ENCODE data around the gene NOTCH4.
A peak's percentile ranks its signal among the peaks of the same experiment; 100 is the strongest.

NOTCH4 gene

GRCh38 chr6:32239462-32239861 lies 15.6 kb upstream of the NOTCH4 start:
- TF ChIP-seq CEBPB (IDR thresholded peaks at IDR 0.05) (no peak), TAF1 (IDR thresholded peaks at IDR 0.05; ENCODE audit: low read depth) (no peak), NFIC (IDR thresholded peaks at IDR 0.05) (no peak), FOXM1 (IDR thresholded peaks at IDR 0.05; ENCODE audit: borderline replicate concordance, low read depth) (no peak), TCF12 (IDR thresholded peaks at IDR 0.05; ENCODE audit: low read depth) (no peak), RAD21 (IDR thresholded peaks at IDR 0.05; ENCODE audit: low read depth) (no peak), USF1 (IDR thresholded peaks at IDR 0.05) (no peak), CREB1 (IDR thresholded peaks at IDR 0.05; ENCODE audit: low read depth) (no peak), EP300 (IDR thresholded peaks at IDR 0.05; ENCODE audit: borderline replicate concordance) (no peak), EGR1 (IDR thresholded peaks at IDR 0.05) (no peak), REST (IDR thresholded peaks at IDR 0.05; ENCODE audit: low read depth) (no peak), MAX (IDR thresholded peaks at IDR 0.05) (no peak), YY1 (IDR thresholded peaks at IDR 0.05; ENCODE audit: low read depth) (no peak), ZBTB7A (IDR thresholded peaks at IDR 0.05; ENCODE audit: low read depth) (no peak), TEAD4 (IDR thresholded peaks at IDR 0.05) (no peak)

- no peak for TF ChIP-seq TCF12 (IDR thresholded peaks at IDR 0.05; ENCODE audit: low read depth)
- peak; percentile 20; the same call in 1 of the 2 replicates for TF ChIP-seq RAD21 (IDR thresholded peaks at IDR 0.05; ENCODE audit: low read depth)
These were observed 11.1 kb upstream of the NOTCH4 start for GRCh38 chr6:32234934-32235333.

- TF ChIP-seq YY1 (IDR thresholded peaks at IDR 0.05; ENCODE audit: low read depth) (no peak), TEAD4 (IDR thresholded peaks at IDR 0.05) (no peak), REST (IDR thresholded peaks at IDR 0.05; ENCODE audit: low read depth) (no peak), RAD21 (IDR thresholded peaks at IDR 0.05; ENCODE audit: low read depth) (no peak), TCF12 (IDR thresholded peaks at IDR 0.05; ENCODE audit: low read depth) (no peak)
These were observed 2.6 kb upstream of the NOTCH4 start for GRCh38 chr6:32226434-32226833.

GRCh38 chr6:32224696-32225095 lies 829 bp upstream of the NOTCH4 start:
- TF ChIP-seq EGR1 (IDR thresholded peaks at IDR 0.05) (no peak), CEBPB (IDR thresholded peaks at IDR 0.05) (no peak), ZBTB7A (IDR thresholded peaks at IDR 0.05; ENCODE audit: low read depth) (no peak), CREB1 (IDR thresholded peaks at IDR 0.05; ENCODE audit: low read depth) (no peak), FOXM1 (IDR thresholded peaks at IDR 0.05; ENCODE audit: borderline replicate concordance, low read depth) (no peak)

GRCh38 chr6:32222333-32223230 lies 1.3 kb downstream of the NOTCH4 start:
- TF ChIP-seq TAF1 (IDR thresholded peaks at IDR 0.05; ENCODE audit: low read depth) = no peak
- TF ChIP-seq USF1 (IDR thresholded peaks at IDR 0.05) = no peak
- no peak for TF ChIP-seq ZBTB7A (IDR thresholded peaks at IDR 0.05; ENCODE audit: low read depth)
- TF ChIP-seq RAD21 (IDR thresholded peaks at IDR 0.05; ENCODE audit: low read depth) = no peak
- no peak for TF ChIP-seq EP300 (IDR thresholded peaks at IDR 0.05; ENCODE audit: borderline replicate concordance)
- no peak for TF ChIP-seq TCF12 (IDR thresholded peaks at IDR 0.05; ENCODE audit: low read depth)
- no peak for TF ChIP-seq EGR1 (IDR thresholded peaks at IDR 0.05)
- TF ChIP-seq FOXM1 (IDR thresholded peaks at IDR 0.05; ENCODE audit: borderline replicate concordance, low read depth) = no peak
- TF ChIP-seq REST (IDR thresholded peaks at IDR 0.05; ENCODE audit: low read depth) = no peak
- no peak for TF ChIP-seq CEBPB (IDR thresholded peaks at IDR 0.05)
- TF ChIP-seq MAX (IDR thresholded peaks at IDR 0.05) = no peak
- no peak for TF ChIP-seq NFIC (IDR thresholded peaks at IDR 0.05)
- TF ChIP-seq CREB1 (IDR thresholded peaks at IDR 0.05; ENCODE audit: low read depth) = no peak
- no peak for TF ChIP-seq YY1 (IDR thresholded peaks at IDR 0.05; ENCODE audit: low read depth)
- no peak for TF ChIP-seq TEAD4 (IDR thresholded peaks at IDR 0.05)
